Dendritic cell treated with granulocyte-macrophage colony-stimulating factor and Interleukin-4, amounts not matched to agents 40 ng/mL and 50 ng/mL, for 4 days (primary cell): ENCODE data around the gene RNF208.

ENCODE experiments used
- H3K27ac Mint-ChIP-seq: one replicate; pipeline ENCODE4 v1.8.0; 2022; ENCODE audit warnings: mild to moderate bottlenecking, mixed read lengths
- H3K27me3 Mint-ChIP-seq: one replicate; pipeline ENCODE4 v1.8.0; 2022; ENCODE audit warnings: mild to moderate bottlenecking, mixed read lengths
- H3K36me3 Mint-ChIP-seq: one replicate; pipeline ENCODE4 v1.8.0; 2022; ENCODE audit warnings: low read depth, mixed read lengths
- H3K4me1 Mint-ChIP-seq: one replicate; pipeline ENCODE4 v1.8.0; 2022; ENCODE audit warnings: low read depth, mixed read lengths
- H3K4me3 Mint-ChIP-seq: one replicate; pipeline ENCODE4 v1.8.0; 2022; ENCODE audit warnings: mild to moderate bottlenecking, moderate library complexity, mixed read lengths
- H3K9me3 Mint-ChIP-seq: one replicate; pipeline ENCODE4 v1.8.0; 2022; ENCODE audit warnings: mixed read lengths
- intact Hi-C: fragments of 100-400 bp; cut with micrococcal nuclease; formaldehyde crosslinking; loops from one replicate; pipeline ENCODE4 v1.15.0; 2022

The RNF208 gene

DNA sequence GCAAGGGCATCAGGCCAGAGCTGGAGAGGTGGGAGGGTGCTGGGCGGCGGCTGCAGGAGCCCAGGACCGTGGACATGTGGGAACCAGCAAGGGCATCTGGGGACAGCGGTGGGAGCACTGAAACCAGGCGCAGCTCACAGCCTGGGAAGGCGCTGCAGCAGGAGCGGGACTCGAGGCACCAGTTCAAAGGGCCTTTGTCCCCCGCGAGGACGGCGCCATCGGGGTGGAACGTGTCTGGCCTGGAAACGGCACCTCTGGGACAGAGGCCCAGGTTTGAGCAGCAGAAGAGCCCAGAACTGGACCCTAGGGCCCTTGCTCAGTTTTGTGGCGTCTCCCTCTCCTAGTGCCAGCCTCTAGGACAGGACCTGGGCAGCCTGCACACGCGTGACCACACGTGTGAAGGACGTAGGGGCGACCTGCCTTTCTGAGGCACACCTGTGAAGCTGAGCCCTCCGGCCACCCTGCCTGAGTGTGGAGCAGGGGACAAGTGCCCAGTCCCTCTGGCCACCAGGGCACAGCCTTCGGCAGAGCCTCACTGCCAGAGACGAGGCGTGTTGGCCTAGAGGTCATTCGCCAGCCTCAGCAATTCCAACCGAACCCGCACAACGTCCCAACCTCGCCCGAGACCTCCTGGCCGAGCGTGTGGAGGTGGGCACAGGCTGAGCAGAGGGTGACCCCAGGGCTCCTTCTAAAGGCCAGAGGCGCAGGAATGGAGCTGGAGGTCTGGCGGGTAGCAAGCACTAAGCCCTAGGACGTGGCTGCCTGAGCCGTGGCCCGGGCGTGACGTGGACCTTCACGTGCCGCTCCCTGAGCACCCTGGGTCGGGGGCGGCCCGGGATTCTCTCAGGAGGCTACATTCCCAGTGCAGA, 48.0 kb downstream of the RNF208 start:
- peaks cover 22% of the 10 kb centered on the region for H3K36me3 Mint-ChIP-seq
- no peak overlapping the region for H3K27ac Mint-ChIP-seq
- no peak overlapping the region for H3K4me3 Mint-ChIP-seq
- no peaks in the 10 kb centered on the region for H3K9me3 Mint-ChIP-seq
- H3K4me1 Mint-ChIP-seq: peaks cover 8% of the 10 kb centered on the region
- H3K27me3 Mint-ChIP-seq: peaks cover 45% of the 10 kb centered on the region
- intact Hi-C loops: loop anchor here (10.0 kb wide), 1 partner anchor 49 kb away; no protein-coding TSS in a partner anchor

DNA sequence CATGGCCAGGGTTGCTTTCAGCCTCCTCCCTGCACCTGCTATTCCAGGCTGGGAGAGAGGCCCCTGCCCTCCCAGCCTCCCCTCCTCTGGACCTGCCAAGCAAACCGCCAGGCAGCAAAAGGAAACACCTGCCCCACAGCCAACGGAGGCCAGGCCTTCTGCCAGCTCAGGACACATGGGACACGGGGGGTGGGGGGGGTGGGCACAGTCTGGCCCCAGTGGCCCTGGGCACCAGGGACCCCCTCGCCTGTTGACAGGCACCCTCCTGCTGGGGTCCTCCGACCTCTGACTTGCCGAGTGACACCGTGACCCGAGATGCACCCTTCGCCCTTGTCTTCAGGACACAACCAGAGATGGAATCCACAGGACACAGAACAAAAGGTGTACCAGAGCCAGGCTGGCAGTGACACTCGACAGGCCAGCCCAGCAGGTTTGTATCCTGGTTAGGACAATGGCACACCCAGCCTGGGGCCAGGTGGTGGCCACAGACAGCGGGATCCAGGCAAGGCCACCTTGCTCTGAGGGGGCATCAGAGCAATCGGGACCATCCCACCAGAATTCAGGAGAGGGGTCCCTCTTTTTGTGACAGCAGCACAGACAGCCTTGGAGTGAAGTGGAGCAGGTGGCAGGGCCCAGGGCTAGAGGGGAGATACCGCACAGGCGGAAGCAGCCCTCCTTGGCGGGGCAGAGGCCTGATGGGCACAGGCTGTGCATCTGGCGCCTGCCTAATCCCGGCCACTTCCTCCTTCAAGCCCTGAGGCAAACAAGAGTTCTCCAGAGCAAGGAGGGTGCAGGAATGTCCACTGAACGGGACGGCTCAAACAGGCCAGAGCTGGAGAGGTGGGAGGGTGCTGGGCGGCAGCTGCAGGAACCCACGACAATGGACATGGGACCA, 48.9 kb downstream of the RNF208 start:
- Mint-ChIP-seq H3K4me3 (no peak overlapping the region), H3K27me3 (peaks cover 53% of the 10 kb centered on the region), H3K9me3 (no peaks in the 10 kb centered on the region), H3K36me3 (peaks cover 13% of the 10 kb centered on the region), H3K27ac (no peak overlapping the region), H3K4me1 (peaks cover 8% of the 10 kb centered on the region)
- intact Hi-C loops: loop anchor here (10.0 kb wide), 1 partner anchor 48 kb away; no protein-coding TSS in a partner anchor

DNA sequence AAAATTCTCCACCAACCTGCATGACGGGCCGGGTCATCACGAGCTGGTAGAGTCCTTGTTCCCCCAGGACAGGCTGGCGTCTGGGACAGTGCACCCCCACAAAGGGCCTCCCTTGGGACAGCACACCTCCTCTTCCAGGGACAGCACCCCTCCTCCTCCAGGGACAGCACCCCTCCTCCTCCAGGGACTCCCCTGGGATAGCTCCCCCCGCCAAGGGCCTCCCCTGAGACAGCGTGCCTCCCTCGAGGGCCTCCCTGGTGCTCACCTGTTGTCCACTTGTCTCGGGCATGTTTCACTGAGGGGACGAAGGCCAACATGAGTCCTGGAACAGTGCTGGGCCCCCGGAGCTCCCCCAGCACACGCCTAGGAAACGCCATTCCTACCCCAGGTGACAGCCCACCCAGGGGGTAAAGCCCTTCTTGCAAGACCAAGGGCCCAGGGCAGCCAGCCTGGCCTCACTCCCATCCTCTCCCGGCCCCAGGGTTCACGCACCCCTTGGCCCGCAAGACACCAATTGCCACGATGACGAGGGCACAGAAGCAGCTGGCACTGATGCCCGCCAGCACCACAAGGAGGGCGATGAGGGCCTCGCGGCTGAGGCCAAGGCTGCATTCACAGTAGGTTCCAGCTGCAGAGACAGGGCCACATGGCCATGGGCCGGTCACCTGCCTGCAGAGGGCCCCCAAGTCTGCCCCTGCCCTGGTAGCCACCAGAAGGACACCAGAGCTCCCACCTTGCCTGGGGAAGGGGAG, 50.7 kb downstream of the RNF208 start:
- peaks cover 8% of the 10 kb centered on the region for H3K4me1 Mint-ChIP-seq
- no peak overlapping the region for H3K4me3 Mint-ChIP-seq
- no peaks in the 10 kb centered on the region for H3K9me3 Mint-ChIP-seq
- intact Hi-C loops: loop anchor here (10.0 kb wide), 1 partner anchor 47 kb away; no protein-coding TSS in a partner anchor
- peaks cover 69% of the 10 kb centered on the region for H3K27me3 Mint-ChIP-seq
- H3K27ac Mint-ChIP-seq: no peak overlapping the region
- H3K36me3 Mint-ChIP-seq: no peaks in the 10 kb centered on the region

DNA sequence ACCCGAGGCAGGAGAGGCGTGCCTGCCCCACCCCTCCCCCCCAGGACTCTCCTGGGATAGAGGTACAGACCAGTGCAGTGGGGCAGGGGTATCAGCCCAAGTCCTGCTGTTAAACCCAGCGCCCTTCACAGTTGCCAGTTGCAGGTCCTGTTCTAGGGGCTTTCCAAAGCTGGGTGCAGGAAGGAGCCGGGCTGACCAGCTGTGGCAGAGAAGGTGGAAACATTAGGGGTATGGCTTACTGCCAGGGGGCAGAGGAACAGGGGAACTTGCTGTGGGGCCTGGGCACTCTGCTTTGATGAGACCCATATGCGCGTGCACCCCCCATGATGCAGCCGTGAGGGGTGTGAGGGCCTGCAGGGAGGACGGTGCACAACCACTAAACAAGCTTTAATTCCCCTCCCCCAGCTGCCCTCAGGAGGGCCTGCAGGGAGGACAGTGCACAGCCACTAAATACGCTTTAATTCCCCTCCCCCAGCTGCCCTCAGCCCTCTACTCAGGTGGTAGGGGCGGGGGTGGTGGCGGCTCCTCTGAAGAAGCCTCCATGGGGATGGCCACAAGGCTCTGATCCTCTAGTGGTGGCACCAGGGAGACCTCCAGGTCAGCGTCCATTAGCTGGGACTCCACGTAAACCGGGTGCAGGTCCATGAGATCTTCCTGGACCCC, 51.4 kb downstream of the RNF208 start:
- H3K27ac Mint-ChIP-seq: no peak overlapping the region
- H3K9me3 Mint-ChIP-seq: no peaks in the 10 kb centered on the region
- intact Hi-C loops: loop anchor here (10.0 kb wide), 1 partner anchor 46 kb away; no protein-coding TSS in a partner anchor
- peaks cover 74% of the 10 kb centered on the region for H3K27me3 Mint-ChIP-seq
- H3K4me1 Mint-ChIP-seq: peaks cover 8% of the 10 kb centered on the region
- no peaks in the 10 kb centered on the region for H3K36me3 Mint-ChIP-seq
- H3K4me3 Mint-ChIP-seq: no peak overlapping the region
